Gastrocnemius medialis (tissue), 4 donors: ENCODE results near the gene DCTN3.

Experiments
- CTCF ChIP-seq, 5 experiments: fragments of 450-650 bp in 3 of 5; fragments of 200-600 bp in 2 of 5; sonication (generic) in 2 of 5; IDR thresholded peaks in 4 of 5; conservative IDR thresholded peaks in 1 of 5; 1 replicate in 4 of 5; 2 replicates in 1 of 5; pipeline ENCODE4 v1.5.1; 2016 to 2019; ENCODE audit warnings: antibody characterized with exemption in 5 of 5, mild to moderate bottlenecking in 3 of 5, moderate library complexity in 3 of 5
- POLR2A ChIP-seq, 2 donors: fragments of 450-650 bp; IDR thresholded peaks; one replicate each; pipeline ENCODE4 v1.6.1; 2017; ENCODE audit warnings: antibody characterized with exemption in 2 of 2, mild to moderate bottlenecking in 2 of 2, moderate library complexity in 2 of 2

GRCh38 chr9:34570376-34570775 lies 49.9 kb downstream of the DCTN3 start:
- no peak for TF ChIP-seq CTCF (IDR thresholded peaks at IDR 0.05 in 4 of 5, conservative IDR thresholded peaks at IDR 0.05 in 1 of 5)
- no peak for TF ChIP-seq POLR2A (IDR thresholded peaks at IDR 0.05)
